SK-N-SH treated with all-trans-retinoic acid at 6 μM for 48 hours (cell line): ENCODE results near the gene BSPRY.

ENCODE experiments used
- ATAC-seq: fragments of 200-7000 bp; cut with Tn5 transposase; 3 replicates; pipeline ENCODE4 v1.9.1; 2020; ENCODE audit warnings: mild to moderate bottlenecking, moderate library complexity
- ARNTL ChIP-seq: fragments of 450-650 bp; formaldehyde crosslinking; IDR thresholded peaks from 2 replicates; pipeline ENCODE4 v1.5.0; 2020; ENCODE audit warnings: low read depth, mild to moderate bottlenecking, moderate library complexity, borderline replicate concordance
- BACH2 ChIP-seq: fragments of 250-450 bp; sonication (Bioruptor Pico); IDR thresholded peaks from 2 replicates; pipeline ENCODE4 v1.9.0; 2021; ENCODE audit warnings: mild to moderate bottlenecking, borderline replicate concordance
- ESRRG ChIP-seq: fragments of 250-450 bp; sonication (Bioruptor Pico); IDR thresholded peaks from 2 replicates; pipeline ENCODE4 v1.6.1; 2021; ENCODE audit warnings: mild to moderate bottlenecking
- GLIS3 ChIP-seq: fragments of 250-450 bp; sonication (Bioruptor Pico); IDR thresholded peaks from 2 replicates; pipeline ENCODE4 v1.5.0; 2020; ENCODE audit warnings: mild to moderate bottlenecking, moderate library complexity
- ISL1 ChIP-seq: fragments of 250-450 bp; sonication (Bioruptor Pico); IDR thresholded peaks from 2 replicates; pipeline ENCODE4 v2.1.2; 2022; ENCODE audit warnings: mild to moderate bottlenecking, moderate library complexity
- OSR1 ChIP-seq: fragments of 250-450 bp; sonication (Bioruptor Pico); IDR thresholded peaks from 2 replicates; pipeline ENCODE4 v1.8.0; 2022; ENCODE audit warnings: moderate library complexity, mild to moderate bottlenecking, inconsistent platforms
- PPARA ChIP-seq: fragments of 250-450 bp; sonication (Bioruptor Pico); IDR thresholded peaks from 2 replicates; pipeline ENCODE4 v1.5.0; 2020; ENCODE audit warnings: mild to moderate bottlenecking, borderline replicate concordance
- RARB ChIP-seq: fragments of 250-450 bp; sonication (Bioruptor Pico); IDR thresholded peaks from 2 replicates; pipeline ENCODE4 v1.8.0; 2021; ENCODE audit warnings: mild to moderate bottlenecking, moderate library complexity
- SNAI2 ChIP-seq: fragments of 250-450 bp; sonication (Bioruptor Pico); IDR thresholded peaks from 2 replicates; pipeline ENCODE4 v1.5.0; 2020; ENCODE audit warnings: mild to moderate bottlenecking, moderate library complexity
- TCF4 ChIP-seq: fragments of 250-450 bp; sonication (Bioruptor Pico); IDR thresholded peaks from 2 replicates; pipeline ENCODE4 v1.8.0; 2021; ENCODE audit warnings: mild to moderate bottlenecking, moderate library complexity, borderline replicate concordance
- TOX ChIP-seq: fragments of 250-450 bp; sonication (Bioruptor Pico); IDR thresholded peaks from 2 replicates; pipeline ENCODE4 v1.8.0; 2021; ENCODE audit warnings: mild to moderate bottlenecking, moderate library complexity, borderline replicate concordance
- ZC3H10 ChIP-seq: fragments of 250-450 bp; sonication (Bioruptor Pico); IDR thresholded peaks from 2 replicates; pipeline ENCODE4 v1.5.1; 2021; ENCODE audit warnings: mild to moderate bottlenecking, moderate library complexity
- ZFP3 ChIP-seq: fragments of 250-450 bp; sonication (Bioruptor Pico); IDR thresholded peaks from 2 replicates; pipeline ENCODE4 v1.5.0; 2020; ENCODE audit warnings: mild to moderate bottlenecking, moderate library complexity
- ZFP30 ChIP-seq: fragments of 450-650 bp; formaldehyde crosslinking; IDR thresholded peaks from 2 replicates; pipeline ENCODE4 v1.5.0; 2022; ENCODE audit warnings: mild to moderate bottlenecking, moderate library complexity
- ZNF565 ChIP-seq: fragments of 450-650 bp; formaldehyde crosslinking; conservative IDR thresholded peaks from 2 replicates; pipeline ENCODE4 v1.5.0; 2020; ENCODE audit warnings: low read depth, mild to moderate bottlenecking, moderate library complexity
- ZNF70 ChIP-seq: fragments of 450-650 bp; formaldehyde crosslinking; IDR thresholded peaks from 2 replicates; pipeline ENCODE4 v1.5.0; 2020; ENCODE audit warnings: mild to moderate bottlenecking, moderate library complexity
- ZNF8 ChIP-seq: fragments of 450-650 bp; formaldehyde crosslinking; IDR thresholded peaks from 2 replicates; pipeline ENCODE4 v1.5.0; 2020; ENCODE audit warnings: mild to moderate bottlenecking, moderate library complexity
- TF ChIP-seq, protein P1 (sequence below): fragments of 250-450 bp; sonication (Bioruptor Pico); IDR thresholded peaks from 2 replicates; pipeline ENCODE4 v1.5.1; 2021; ENCODE audit warnings: mild to moderate bottlenecking, moderate library complexity
- TF ChIP-seq, protein P2 (sequence below): fragments of 250-450 bp; sonication (Bioruptor Pico); IDR thresholded peaks from 2 replicates; pipeline ENCODE4 v1.5.0; 2020; ENCODE audit warnings: mild to moderate bottlenecking, moderate library complexity
- TF ChIP-seq, protein P3 (sequence below): fragments of 250-450 bp; sonication (Bioruptor Pico); IDR thresholded peaks from 2 replicates; pipeline ENCODE4 v1.8.0; 2020; ENCODE audit warnings: mild to moderate bottlenecking, moderate library complexity, borderline replicate concordance
- TF ChIP-seq, protein P4 (sequence below): fragments of 250-450 bp; sonication (Bioruptor Pico); IDR thresholded peaks from 2 replicates; pipeline ENCODE4 v1.5.1; 2020; ENCODE audit warnings: low read depth, mild to moderate bottlenecking, moderate library complexity

Gene BSPRY

DNA sequence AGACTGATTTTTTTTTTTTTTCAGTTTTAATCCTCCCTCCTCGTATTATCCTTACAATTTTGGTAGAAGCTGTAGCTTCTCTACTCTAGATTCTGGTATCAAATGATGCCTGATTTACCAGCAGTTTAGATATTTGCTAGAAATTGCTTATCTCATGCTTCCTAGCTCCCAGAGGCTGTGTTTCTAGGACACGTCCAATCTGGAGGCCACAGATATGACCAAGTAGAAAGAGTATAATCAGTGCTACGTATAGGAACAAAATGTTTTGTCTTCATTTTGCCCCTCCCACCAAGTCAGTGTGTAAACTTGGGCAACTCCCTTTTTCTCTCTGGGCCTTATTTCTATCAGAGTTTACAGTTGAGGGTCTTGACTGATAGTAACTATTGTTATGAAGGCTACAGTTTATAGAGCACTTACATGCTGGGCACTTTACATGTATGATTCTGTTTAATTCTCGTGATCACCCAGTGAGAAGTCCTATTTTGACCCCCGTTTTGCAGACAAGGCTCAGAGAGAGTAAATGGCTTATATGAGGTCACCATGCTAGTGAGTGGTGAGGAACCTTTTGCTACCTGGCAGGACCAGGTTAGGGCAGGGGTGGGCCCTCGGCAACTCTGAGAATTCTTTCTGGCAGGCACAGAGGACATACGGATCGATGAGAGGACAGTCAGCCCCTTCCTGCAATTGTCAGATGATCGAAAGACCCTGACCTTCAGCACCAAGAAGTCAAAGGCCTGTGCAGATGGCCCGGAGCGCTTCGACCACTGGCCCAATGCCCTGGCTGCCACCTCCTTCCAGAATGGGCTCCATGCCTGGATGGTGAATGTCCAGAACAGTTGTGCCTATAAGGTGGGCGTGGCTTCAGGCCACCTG is 19.9 kb downstream of the BSPRY start:
- no peak for ATAC-seq
- TF ChIP-seq, protein P1, sequence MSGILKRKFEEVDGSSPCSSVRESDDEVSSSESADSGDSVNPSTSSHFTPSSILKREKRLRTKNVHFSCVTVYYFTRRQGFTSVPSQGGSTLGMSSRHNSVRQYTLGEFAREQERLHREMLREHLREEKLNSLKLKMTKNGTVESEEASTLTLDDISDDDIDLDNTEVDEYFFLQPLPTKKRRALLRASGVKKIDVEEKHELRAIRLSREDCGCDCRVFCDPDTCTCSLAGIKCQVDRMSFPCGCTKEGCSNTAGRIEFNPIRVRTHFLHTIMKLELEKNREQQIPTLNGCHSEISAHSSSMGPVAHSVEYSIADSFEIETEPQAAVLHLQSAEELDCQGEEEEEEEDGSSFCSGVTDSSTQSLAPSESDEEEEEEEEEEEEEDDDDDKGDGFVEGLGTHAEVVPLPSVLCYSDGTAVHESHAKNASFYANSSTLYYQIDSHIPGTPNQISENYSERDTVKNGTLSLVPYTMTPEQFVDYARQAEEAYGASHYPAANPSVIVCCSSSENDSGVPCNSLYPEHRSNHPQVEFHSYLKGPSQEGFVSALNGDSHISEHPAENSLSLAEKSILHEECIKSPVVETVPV (CRISPR knock-in tag) = no peak
- TF ChIP-seq ZNF70 (CRISPR knock-in tag) (no peak), RARB (no peak), ZC3H10 (no peak), ZFP3 (no peak), ESRRG (no peak), ZFP30 (CRISPR knock-in tag) (no peak), BACH2 (CRISPR knock-in tag) (no peak), ARNTL (CRISPR knock-in tag) (no peak), TCF4 (no peak)
- TF ChIP-seq, protein P2, sequence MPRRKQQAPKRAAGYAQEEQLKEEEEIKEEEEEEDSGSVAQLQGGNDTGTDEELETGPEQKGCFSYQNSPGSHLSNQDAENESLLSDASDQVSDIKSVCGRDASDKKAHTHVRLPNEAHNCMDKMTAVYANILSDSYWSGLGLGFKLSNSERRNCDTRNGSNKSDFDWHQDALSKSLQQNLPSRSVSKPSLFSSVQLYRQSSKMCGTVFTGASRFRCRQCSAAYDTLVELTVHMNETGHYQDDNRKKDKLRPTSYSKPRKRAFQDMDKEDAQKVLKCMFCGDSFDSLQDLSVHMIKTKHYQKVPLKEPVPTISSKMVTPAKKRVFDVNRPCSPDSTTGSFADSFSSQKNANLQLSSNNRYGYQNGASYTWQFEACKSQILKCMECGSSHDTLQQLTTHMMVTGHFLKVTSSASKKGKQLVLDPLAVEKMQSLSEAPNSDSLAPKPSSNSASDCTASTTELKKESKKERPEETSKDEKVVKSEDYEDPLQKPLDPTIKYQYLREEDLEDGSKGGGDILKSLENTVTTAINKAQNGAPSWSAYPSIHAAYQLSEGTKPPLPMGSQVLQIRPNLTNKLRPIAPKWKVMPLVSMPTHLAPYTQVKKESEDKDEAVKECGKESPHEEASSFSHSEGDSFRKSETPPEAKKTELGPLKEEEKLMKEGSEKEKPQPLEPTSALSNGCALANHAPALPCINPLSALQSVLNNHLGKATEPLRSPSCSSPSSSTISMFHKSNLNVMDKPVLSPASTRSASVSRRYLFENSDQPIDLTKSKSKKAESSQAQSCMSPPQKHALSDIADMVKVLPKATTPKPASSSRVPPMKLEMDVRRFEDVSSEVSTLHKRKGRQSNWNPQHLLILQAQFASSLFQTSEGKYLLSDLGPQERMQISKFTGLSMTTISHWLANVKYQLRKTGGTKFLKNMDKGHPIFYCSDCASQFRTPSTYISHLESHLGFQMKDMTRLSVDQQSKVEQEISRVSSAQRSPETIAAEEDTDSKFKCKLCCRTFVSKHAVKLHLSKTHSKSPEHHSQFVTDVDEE (CRISPR knock-in tag) = no peak
- TF ChIP-seq, protein P3, sequence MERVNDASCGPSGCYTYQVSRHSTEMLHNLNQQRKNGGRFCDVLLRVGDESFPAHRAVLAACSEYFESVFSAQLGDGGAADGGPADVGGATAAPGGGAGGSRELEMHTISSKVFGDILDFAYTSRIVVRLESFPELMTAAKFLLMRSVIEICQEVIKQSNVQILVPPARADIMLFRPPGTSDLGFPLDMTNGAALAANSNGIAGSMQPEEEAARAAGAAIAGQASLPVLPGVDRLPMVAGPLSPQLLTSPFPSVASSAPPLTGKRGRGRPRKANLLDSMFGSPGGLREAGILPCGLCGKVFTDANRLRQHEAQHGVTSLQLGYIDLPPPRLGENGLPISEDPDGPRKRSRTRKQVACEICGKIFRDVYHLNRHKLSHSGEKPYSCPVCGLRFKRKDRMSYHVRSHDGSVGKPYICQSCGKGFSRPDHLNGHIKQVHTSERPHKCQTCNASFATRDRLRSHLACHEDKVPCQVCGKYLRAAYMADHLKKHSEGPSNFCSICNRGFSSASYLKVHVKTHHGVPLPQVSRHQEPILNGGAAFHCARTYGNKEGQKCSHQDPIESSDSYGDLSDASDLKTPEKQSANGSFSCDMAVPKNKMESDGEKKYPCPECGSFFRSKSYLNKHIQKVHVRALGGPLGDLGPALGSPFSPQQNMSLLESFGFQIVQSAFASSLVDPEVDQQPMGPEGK (CRISPR knock-in tag) = no peak

DNA sequence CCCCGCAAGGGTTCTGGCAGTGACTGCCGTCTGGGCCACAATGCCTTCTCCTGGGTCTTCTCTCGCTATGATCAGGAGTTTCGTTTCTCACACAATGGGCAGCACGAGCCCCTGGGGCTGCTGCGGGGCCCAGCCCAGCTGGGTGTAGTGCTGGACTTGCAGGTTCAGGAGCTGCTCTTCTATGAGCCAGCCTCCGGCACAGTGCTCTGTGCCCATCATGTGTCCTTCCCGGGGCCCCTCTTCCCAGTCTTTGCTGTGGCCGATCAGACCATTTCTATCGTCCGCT is 20.5 kb downstream of the BSPRY start:
- no peak for ATAC-seq
- TF ChIP-seq RARB (no peak), BACH2 (CRISPR knock-in tag) (no peak), OSR1 (no peak)

DNA sequence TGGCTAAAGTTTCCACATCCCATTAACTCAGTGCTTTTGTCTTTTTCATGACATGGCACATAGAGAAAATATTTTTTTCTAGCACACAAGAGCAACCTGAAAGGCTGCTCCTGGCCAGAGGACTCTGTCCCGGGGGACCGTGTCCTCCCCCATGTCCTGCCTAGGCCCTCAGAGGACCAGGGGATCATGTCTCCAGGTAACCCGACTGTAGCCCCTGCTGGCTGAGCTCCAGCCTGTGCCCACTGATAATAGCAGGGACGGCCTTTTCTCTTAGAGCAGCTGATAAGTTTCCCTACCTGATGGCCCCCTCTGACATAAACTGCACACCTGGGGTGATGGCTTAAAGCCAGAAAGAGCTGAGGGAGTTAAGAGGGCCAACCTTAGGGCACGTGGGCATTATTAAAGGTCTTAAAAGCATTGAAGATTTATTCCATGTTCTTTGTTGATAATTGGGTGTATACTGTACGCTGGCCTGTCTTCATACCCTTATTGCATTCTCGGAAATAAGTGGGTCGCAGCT is 21.5 kb downstream of the BSPRY start:
- TF ChIP-seq RARB (no peak), ZFP3 (no peak), ZNF565 (CRISPR knock-in tag) (no peak)
- ATAC-seq = no peak

DNA sequence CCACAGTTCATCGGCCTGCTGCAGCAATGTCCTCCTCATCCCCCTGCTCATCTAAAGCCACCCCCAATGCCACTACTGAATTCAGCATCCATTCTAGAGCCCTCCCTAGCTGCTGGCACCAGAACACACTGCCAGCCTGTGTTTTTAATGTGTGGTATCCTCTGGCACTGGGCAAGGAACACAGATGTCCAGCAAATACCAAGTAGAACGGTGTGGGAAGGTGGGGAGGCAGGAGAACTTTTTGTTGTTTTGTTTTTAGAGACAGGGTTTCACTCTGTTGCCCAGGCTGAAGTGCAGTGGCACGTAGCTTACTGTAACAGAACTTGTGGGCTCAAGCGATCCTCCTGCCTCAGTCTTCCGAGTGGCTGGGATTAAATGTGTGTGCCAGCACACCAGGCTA is 22.7 kb downstream of the BSPRY start:
- no peak for ATAC-seq
- TF ChIP-seq, protein P1 (CRISPR knock-in tag) = no peak
- TF ChIP-seq ARNTL (CRISPR knock-in tag) (no peak), ZC3H10 (no peak), SNAI2 (CRISPR knock-in tag) (no peak), ZNF565 (CRISPR knock-in tag) (no peak), TOX (no peak), RARB (no peak), ESRRG (no peak), GLIS3 (no peak), ZNF8 (CRISPR knock-in tag) (no peak), ZFP30 (CRISPR knock-in tag) (no peak), PPARA (CRISPR knock-in tag) (no peak), OSR1 (no peak), TCF4 (no peak), ZNF70 (CRISPR knock-in tag) (no peak), ISL1 (CRISPR knock-in tag) (no peak)
- TF ChIP-seq, protein P2 (CRISPR knock-in tag) = no peak
- TF ChIP-seq, protein P4, sequence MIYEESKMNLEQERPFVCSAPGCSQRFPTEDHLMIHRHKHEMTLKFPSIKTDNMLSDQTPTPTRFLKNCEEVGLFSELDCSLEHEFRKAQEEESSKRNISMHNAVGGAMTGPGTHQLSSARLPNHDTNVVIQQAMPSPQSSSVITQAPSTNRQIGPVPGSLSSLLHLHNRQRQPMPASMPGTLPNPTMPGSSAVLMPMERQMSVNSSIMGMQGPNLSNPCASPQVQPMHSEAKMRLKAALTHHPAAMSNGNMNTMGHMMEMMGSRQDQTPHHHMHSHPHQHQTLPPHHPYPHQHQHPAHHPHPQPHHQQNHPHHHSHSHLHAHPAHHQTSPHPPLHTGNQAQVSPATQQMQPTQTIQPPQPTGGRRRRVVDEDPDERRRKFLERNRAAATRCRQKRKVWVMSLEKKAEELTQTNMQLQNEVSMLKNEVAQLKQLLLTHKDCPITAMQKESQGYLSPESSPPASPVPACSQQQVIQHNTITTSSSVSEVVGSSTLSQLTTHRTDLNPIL (CRISPR knock-in tag) = no peak
